ENCODE results near the gene SH3TC2. TPM values are rescaled to one million over a fixed set of nuclear protein-coding genes. Genes with fewer than 3 reads are reported as not detected.

Gene SH3TC2
- total and polyA plus RNA-seq, 3 donors from 2014 or later = 32.4 to 136 (median 130) TPM

GRCh38 chr5:149073213-149073612, 10.4 kb upstream of the SH3TC2 start:
- Histone ChIP-seq H3K4me1 (no peaks in the 10 kb centered on the region), H3K36me3 (ENCODE audit: low read depth, missing control alignments) (no peaks in the 10 kb centered on the region), H3K27ac (no peak overlapping the region), H3K9me3 (no peaks in the 10 kb centered on the region), H3K27me3 (no peaks in the 10 kb centered on the region), H3K4me3 (no peak overlapping the region)
- no peak for TF ChIP-seq POLR2A (IDR thresholded peaks at IDR 0.05)
- no peak for TF ChIP-seq CTCF (IDR thresholded peaks at IDR 0.05)
- intact Hi-C loops (cut with DNase I; ENCODE audit: low total_unique reads) = no loop called here
- 83 to 92% methylated on average over 1 of the region's 1 CpG for WGBS, 2 donors
- no peak for DNase-seq

- intact Hi-C loops (cut with DNase I; ENCODE audit: low total_unique reads) = no loop called here
- 88 to 93% methylated on average over 2 of the region's 2 CpGs for WGBS, 2 donors
- no peak for TF ChIP-seq CTCF (IDR thresholded peaks at IDR 0.05)
- no peak for TF ChIP-seq POLR2A (IDR thresholded peaks at IDR 0.05)
- no peaks in the 10 kb centered on the region for H3K4me1 ChIP-seq
- no peaks in the 10 kb centered on the region for H3K9me3 ChIP-seq
- H3K36me3 ChIP-seq (ENCODE audit: low read depth, missing control alignments) = no peaks in the 10 kb centered on the region
- H3K4me3 ChIP-seq = no peak overlapping the region
- no peaks in the 10 kb centered on the region for H3K27me3 ChIP-seq
- no peak overlapping the region for H3K27ac ChIP-seq
- DNase-seq = no peak
These were observed 9.9 kb upstream of the SH3TC2 start for GRCh38 chr5:149072791-149073190.

- no peaks in the 10 kb centered on the region for H3K27me3 ChIP-seq
- no peaks in the 10 kb centered on the region for H3K36me3 ChIP-seq (ENCODE audit: low read depth, missing control alignments)
- no peak overlapping the region for H3K27ac ChIP-seq
- TF ChIP-seq CTCF (IDR thresholded peaks at IDR 0.05) (no peak), POLR2A (IDR thresholded peaks at IDR 0.05) (no peak)
- no peaks in the 10 kb centered on the region for H3K4me1 ChIP-seq
- intact Hi-C loops (cut with DNase I; ENCODE audit: low total_unique reads) = no loop called here
- H3K4me3 ChIP-seq = no peak overlapping the region
- DNase-seq = no peak
- 85 to 86% methylated on average over 1 of the region's 1 CpG for whole genome bisulfite sequencing, 2 donors
- H3K9me3 ChIP-seq = no peaks in the 10 kb centered on the region
These were observed 9.5 kb upstream of the SH3TC2 start for GRCh38 chr5:149072376-149072775.

GRCh38 chr5:149071756-149072155, 8.9 kb upstream of the SH3TC2 start:
- intact Hi-C loops (cut with DNase I; ENCODE audit: low total_unique reads) = no loop called here

More at GRCh38 chr5:149071756-149072155, 8.9 kb upstream of the SH3TC2 start:
- TF ChIP-seq CTCF (IDR thresholded peaks at IDR 0.05) (no peak), POLR2A (IDR thresholded peaks at IDR 0.05) (no peak)
- DNase-seq = no peak
- H3K36me3 ChIP-seq (ENCODE audit: low read depth, missing control alignments) = no peaks in the 10 kb centered on the region
- no peaks in the 10 kb centered on the region for H3K9me3 ChIP-seq
- no peaks in the 10 kb centered on the region for H3K27me3 ChIP-seq
- H3K4me3 ChIP-seq = no peak overlapping the region
- H3K27ac ChIP-seq = no peak overlapping the region
- WGBS, 2 donors = 80 to 81% methylated on average over 2 of the region's 2 CpGs
- no peaks in the 10 kb centered on the region for H3K4me1 ChIP-seq

All from testis (tissue), 3 donors.